Activated CD4-positive, alpha-beta memory T cell treated with anti-CD3 and anti-CD28 coated beads, Interleukin-2, amount 10 ng/mL, durations not matched to agents 7 days and 5 days (primary cell): ENCODE measurements around the gene ANKS4B. TPM values are rescaled to one million over a fixed set of nuclear protein-coding genes. Genes with fewer than 3 reads are reported as not detected.
"Not testable (repeated sequence)": the region's sequence is repeated elsewhere in the genome, so short reads cannot be mapped to it uniquely, and the experiment has no call there.

Experiments
- CTCF ChIA-PET: fragments of 350-600 bp; sonication (Branson Sonifier 250); formaldehyde crosslinking; loops from one replicate; lab custom pipeline; 2021; ENCODE audit warnings: antibody characterized with exemption, inconsistent platforms; lab: Charles Lee
- POLR2A ChIA-PET: fragments of 350-600 bp; sonication (Branson Sonifier 250); formaldehyde crosslinking; loops from one replicate; lab custom pipeline; 2021; ENCODE audit warnings: antibody characterized with exemption; lab: Charles Lee
- DNase-seq: peaks from one replicate; pipeline ENCODE4 v3.0.0-alpha.2; 2020
- H3K27ac Mint-ChIP-seq: one replicate; pipeline ENCODE4 v1.8.0; 2021; ENCODE audit warnings: mild to moderate bottlenecking, mixed read lengths
- H3K27me3 Mint-ChIP-seq: one replicate; pipeline ENCODE4 v1.8.0; 2021; ENCODE audit warnings: mixed read lengths
- H3K36me3 Mint-ChIP-seq: one replicate; pipeline ENCODE4 v1.8.0; 2021; ENCODE audit warnings: low read depth, mixed read lengths
- H3K4me1 Mint-ChIP-seq: one replicate; pipeline ENCODE4 v1.8.0; 2021; ENCODE audit warnings: mixed read lengths
- H3K4me3 Mint-ChIP-seq: one replicate; pipeline ENCODE4 v1.8.0; 2021; ENCODE audit warnings: mild to moderate bottlenecking, mixed read lengths
- H3K9me3 Mint-ChIP-seq: one replicate; pipeline ENCODE4 v1.8.0; 2021; ENCODE audit warnings: mixed read lengths
- total RNA-seq, 2 experiments: library from RNA; stranded (reverse); gene quantifications; one replicate each; pipeline ENCODE4 v1.2.3, GENCODE V29; 2021

ANKS4B gene
- total RNA-seq, 2 experiments from 2014 or later, result not detected

DNA sequence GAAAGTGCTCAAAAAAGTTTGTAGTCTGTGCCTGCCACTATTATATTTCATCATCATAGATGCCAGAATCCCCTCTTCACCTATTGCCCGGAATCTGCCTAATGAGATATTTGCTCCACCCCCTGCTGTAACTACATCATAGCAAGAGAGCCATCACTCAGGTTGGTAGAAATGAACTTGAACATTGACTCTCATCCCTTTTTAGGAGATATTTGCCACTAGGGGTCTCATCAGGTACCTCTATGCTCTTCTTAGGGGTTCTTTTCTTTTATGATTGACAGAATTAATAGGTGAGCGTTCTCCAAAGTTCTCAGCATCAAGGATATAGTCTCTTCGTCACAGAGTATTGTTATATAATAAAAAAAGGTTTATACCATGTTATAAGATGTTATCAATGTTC, 20.0 kb downstream of the ANKS4B start:
- ChIA-PET CTCF (no interaction called here), POLR2A (no interaction called here)
- H3K4me3 Mint-ChIP-seq, result no peak overlapping the region
- H3K4me1 Mint-ChIP-seq, result no peaks in the 10 kb centered on the region
- no peaks in the 10 kb centered on the region for H3K36me3 Mint-ChIP-seq
- H3K27me3 Mint-ChIP-seq, result peaks cover 24% of the 10 kb centered on the region
- DNase-seq, result no peak
- H3K27ac Mint-ChIP-seq, result no peak overlapping the region
- H3K9me3 Mint-ChIP-seq, result no peaks in the 10 kb centered on the region

DNA sequence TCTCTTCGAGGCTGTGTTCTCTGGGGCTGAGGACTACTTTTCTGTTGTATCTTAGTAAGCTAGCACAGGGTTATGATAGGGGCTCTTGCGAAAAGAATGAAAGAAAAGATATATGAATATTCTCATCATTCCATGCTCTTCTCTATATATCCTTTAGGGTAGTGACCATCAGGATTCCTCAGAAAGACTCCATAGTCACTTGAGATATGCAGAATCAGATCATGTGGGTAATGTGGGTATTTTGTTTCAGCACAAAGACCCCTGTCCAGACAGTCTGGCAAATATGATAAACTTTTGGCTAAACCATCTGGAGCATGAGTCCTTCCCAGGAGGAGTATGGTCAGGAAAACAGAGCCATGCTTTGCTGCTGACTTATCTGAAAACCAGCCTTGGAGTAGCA, 23.1 kb downstream of the ANKS4B start:
- Mint-ChIP-seq H3K9me3 (no peaks in the 10 kb centered on the region), H3K4me3 (no peak overlapping the region), H3K27ac (no peak overlapping the region), H3K4me1 (no peaks in the 10 kb centered on the region), H3K27me3 (peaks cover 14% of the 10 kb centered on the region), H3K36me3 (no peaks in the 10 kb centered on the region)
- no peak for DNase-seq
- ChIA-PET POLR2A (no interaction called here), CTCF (no interaction called here)

DNA sequence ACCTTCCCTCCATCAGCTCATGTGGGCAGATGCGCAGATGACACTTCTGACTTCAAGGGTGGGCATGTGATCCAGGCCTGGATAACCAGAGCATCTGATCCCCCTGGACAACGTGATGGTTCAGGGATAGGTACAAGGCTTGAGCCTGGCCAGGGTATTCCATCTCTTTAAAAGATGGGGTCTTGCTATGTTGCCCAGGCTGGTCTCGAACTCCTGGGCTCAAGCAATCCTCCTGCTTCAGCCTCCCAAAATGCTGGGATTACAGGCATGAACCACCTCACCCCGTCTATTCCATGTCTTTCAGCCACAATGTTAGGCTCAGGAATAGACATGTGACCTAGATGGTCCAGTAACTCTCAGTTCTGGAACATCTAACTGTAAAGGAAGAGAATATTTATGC, 23.8 kb downstream of the ANKS4B start:
- no peak overlapping the region for H3K27ac Mint-ChIP-seq
- DNase-seq, result no peak
- ChIA-PET POLR2A (no interaction called here), CTCF (no interaction called here)
- no peaks in the 10 kb centered on the region for H3K9me3 Mint-ChIP-seq
- no peaks in the 10 kb centered on the region for H3K4me1 Mint-ChIP-seq
- peaks cover 14% of the 10 kb centered on the region for H3K27me3 Mint-ChIP-seq
- H3K4me3 Mint-ChIP-seq, result no peak overlapping the region
- no peaks in the 10 kb centered on the region for H3K36me3 Mint-ChIP-seq

DNA sequence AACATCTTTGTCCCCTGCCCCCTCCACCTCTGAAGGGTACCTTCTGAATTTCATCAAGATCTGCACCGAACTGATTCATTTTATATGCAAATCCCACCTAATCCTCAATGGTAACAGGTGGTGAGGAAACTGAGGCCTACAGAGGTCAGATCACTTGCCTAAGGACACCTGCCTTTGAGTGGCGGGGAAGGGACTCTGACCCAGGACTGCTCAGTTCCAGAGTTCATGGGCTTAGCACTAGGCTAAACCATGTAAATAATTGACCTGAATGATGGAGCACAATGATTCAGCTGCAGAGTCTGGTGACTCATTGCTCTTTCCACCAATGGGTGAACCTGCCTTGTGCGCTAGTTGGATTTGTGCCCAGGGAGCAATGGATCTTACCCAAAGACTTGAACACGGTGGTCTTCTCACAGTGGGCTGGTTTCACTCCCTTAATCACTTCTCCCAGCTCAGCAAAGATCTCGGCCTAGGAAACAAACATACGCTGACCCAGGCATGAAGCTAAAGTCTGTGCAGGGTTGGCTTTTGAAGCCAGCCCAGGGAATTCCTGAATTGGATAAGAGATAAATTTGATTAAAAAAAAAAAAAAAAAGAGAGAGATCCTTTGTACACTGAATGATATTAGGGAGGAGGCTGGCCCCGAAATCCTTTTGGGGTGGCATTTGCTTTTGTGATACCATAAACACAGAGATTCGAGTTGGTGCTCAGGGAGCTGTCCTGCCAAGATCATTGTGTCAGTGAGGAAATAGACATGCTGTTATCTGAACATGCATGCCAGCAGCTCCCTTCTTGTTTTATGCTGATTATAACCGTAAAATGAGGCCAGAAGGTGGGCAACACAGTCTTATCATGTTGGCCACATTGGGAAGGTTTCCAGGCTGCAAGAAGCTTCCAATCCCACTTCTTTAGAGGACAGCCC, 27.6 kb downstream of the ANKS4B start:
- Mint-ChIP-seq H3K27ac (no peak overlapping the region), H3K27me3 (peaks cover 11% of the 10 kb centered on the region), H3K4me3 (no peak overlapping the region), H3K36me3 (no peaks in the 10 kb centered on the region), H3K9me3 (no peaks in the 10 kb centered on the region), H3K4me1 (no peaks in the 10 kb centered on the region)
- CTCF ChIA-PET, result no interaction called here
- POLR2A ChIA-PET, result no interaction called here
- DNase-seq, result no peak

DNA sequence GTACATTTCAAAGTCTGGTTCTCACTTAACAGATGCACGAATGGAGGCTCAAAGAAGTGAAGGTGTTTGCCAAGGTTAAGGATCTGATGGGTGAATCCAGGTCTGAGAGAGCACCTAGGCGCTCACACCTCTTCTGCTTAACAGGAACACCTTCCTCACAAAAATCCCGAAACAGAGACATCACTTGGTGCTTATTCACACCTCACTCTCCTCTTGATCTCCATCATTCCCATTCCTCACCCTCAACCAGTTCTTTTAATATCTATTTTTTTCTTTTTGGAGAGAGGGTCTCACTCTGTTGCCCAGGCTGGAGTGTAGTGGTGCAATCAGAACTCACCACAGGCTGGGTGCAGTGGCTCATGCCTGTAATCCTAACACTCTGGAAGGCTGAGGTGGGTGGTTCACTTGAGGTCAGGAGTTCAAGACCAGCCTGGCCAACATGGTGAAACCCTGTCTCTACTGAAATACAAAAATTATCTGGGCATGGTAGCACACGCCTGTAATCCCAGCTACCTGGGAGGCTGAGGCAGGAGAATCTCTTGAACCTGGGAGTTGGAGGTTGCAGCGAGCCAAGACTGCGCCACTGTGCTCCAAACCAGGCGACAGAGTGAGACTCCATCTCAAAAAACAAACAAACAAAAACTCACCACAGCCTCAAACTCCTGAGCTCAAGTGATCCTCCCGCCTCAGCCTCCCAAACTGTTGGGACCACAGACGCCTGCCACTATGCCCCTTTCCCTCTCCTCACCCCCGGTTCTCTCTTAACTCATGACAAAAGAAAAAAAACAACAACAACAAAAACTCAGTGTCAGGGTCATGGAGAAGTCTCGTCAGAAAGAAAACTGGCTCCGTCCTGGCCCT, 29.5 kb downstream of the ANKS4B start:
- no peaks in the 10 kb centered on the region for H3K36me3 Mint-ChIP-seq
- H3K27ac Mint-ChIP-seq, result no peak overlapping the region
- no peaks in the 10 kb centered on the region for H3K4me1 Mint-ChIP-seq
- CTCF ChIA-PET, result no interaction called here
- POLR2A ChIA-PET, result no interaction called here
- peaks cover 5% of the 10 kb centered on the region for H3K27me3 Mint-ChIP-seq
- no peaks in the 10 kb centered on the region for H3K9me3 Mint-ChIP-seq
- DNase-seq, result no peak
- no peak overlapping the region for H3K4me3 Mint-ChIP-seq

DNA sequence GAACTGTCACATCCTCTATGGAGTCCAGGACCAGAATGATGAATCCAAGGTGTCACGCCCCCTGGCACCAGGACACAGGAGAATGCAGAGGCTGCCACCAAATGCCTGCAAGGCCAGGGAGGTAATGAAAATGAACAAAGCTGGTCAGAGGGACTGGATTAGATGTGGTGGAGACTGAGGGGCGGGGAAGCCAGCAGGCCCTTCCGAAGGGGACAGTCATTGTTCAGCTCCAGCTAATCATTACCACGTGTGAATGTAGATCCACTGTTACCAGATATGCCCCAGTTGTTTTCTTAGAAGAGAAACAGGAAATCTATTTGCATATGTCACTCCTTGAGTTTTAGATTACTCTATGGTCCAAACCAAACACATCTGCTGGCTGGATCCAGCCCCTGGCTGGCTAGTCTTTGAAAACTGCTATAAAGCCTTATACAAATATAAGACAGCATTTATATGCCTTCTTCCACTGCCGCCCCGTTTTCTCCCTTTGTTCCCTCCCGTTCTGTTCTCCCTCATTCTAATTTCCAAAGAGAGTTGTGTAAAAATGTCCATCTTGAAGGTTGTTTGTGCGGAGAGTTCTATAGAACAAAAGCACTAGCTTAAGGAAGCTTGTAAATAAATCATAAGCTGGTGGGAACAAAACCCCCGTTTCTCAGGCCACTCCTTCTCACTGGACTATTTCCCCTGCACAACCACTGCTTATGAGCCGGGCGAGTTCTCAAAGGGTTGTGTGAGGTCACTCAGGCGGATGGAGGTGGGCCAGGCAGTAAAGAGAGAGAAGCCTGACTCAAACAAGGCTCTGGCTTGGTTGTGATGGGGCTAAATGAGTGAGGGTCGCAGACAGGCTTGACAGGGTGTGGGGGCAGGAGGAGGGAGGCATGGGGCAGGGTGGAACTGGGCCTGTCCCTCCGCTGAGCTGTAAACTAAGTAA, 30.4 kb downstream of the ANKS4B start:
- no peak for DNase-seq
- POLR2A ChIA-PET, result no interaction called here
- Mint-ChIP-seq H3K36me3 (no peaks in the 10 kb centered on the region), H3K27me3 (peaks cover 5% of the 10 kb centered on the region), H3K9me3 (no peaks in the 10 kb centered on the region), H3K4me1 (no peaks in the 10 kb centered on the region), H3K27ac (no peak overlapping the region), H3K4me3 (no peak overlapping the region)
- CTCF ChIA-PET, result no interaction called here

DNA sequence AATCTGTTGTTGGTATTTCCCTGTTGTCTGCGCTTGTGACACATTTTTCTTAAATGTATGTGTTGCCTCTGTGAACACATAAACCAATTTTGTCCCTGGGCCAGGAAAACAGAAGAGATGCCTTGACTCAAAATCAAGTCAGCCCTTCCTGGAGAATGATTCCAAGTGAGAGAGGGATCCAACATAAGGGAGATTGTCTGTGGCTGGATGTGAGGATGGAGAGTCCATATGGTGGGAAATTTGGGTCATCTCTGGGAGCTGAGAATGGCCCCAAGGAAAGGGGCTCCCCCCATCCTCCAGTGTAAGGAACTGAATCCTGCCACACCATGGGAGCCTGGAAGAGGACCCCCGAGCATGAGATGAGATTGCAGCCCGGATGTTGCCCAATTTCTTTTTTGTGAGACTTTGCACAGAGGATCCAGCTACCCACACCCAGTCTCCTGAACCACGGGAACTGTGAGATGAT, 31.1 kb downstream of the ANKS4B start:
- H3K4me1 Mint-ChIP-seq, result no peaks in the 10 kb centered on the region
- no peaks in the 10 kb centered on the region for H3K36me3 Mint-ChIP-seq
- ChIA-PET CTCF (no interaction called here), POLR2A (no interaction called here)
- no peak for DNase-seq
- H3K27ac Mint-ChIP-seq, result no peak overlapping the region
- H3K4me3 Mint-ChIP-seq, result no peak overlapping the region
- peaks cover 3% of the 10 kb centered on the region for H3K27me3 Mint-ChIP-seq
- H3K9me3 Mint-ChIP-seq, result no peaks in the 10 kb centered on the region

DNA sequence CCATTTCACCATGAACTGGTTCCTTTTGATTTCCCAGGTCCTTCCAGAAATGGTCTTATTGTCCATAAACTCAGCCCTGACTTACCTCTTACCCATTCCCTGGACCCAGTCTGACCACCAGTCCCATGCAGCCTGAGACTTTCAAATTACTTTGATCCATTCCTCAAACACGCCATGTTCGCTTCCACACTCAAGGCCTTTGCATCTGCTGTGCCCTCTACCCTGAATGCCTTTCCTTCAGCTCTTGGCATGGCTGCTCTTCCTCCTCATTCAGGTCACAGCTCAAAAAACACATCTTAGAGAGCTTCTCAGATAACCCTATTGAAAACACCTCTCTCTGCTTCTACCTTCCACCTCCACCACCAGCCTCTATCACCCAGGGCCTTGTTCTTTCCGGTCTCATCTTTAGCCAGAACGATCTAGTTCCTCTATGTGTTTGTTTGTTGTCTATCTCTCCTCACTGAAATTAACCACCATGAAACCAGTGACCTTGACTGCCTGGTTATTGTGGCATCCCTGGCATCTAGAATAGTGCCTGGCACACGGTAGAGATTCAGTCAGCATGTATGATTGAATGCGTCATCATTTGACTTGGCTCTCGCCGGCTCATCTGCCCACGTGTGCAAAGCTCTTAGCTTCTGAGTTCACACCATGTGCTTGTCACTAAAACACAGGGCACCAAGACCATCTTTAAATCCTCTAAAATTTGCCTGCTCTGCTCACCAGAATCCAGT, 31.8 kb downstream of the ANKS4B start:
- Mint-ChIP-seq H3K27ac (no peak overlapping the region), H3K36me3 (no peaks in the 10 kb centered on the region), H3K4me1 (no peaks in the 10 kb centered on the region), H3K9me3 (no peaks in the 10 kb centered on the region), H3K27me3 (no peaks in the 10 kb centered on the region), H3K4me3 (no peak overlapping the region)
- no peak for DNase-seq
- ChIA-PET CTCF (no interaction called here), POLR2A (no interaction called here)

DNA sequence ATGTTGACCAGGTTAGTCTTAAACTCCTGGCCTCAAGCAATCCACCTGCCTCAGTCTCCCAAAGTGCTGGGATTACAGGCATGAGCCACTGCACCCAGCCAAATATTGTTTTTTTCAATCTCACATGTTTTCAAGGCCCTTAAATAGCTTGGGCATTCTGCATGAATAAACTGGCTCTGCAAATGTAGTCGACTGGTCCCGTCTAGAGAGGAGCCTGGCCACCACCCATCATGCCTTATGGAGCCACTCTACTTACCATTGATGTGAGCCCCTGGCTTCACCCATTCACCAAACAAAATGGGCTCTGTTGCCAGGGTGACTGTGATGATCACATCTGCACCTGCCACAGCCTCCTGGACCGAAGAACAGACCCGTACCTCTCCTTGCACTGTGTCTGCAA, 33.8 kb downstream of the ANKS4B start:
- Mint-ChIP-seq H3K36me3 (no peaks in the 10 kb centered on the region), H3K9me3 (no peaks in the 10 kb centered on the region), H3K27me3 (peaks cover 2% of the 10 kb centered on the region), H3K4me3 (no peak overlapping the region), H3K4me1 (no peaks in the 10 kb centered on the region), H3K27ac (no peak overlapping the region)
- CTCF ChIA-PET, result no interaction called here
- POLR2A ChIA-PET, result no interaction called here
- no peak for DNase-seq

DNA sequence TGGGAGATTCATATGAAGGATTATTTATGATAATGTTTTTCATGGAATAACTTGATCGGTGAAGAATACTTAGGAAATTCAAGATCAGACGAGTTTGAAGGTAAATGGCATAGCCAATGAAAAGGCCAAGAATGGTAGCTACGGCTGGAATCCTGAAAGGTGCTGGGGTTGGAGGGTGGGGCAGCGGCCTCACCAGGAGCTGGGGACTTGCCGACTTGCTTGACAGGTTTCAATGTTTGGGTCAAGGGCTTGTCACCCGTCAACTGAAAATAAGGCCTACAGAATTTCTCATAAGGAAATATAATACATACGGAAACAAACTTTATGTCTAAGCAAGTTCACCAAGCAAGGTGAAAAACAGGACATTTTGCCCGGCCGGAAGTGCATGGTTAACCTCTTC, 34.7 kb downstream of the ANKS4B start:
- H3K27ac Mint-ChIP-seq, result no peak overlapping the region
- H3K4me3 Mint-ChIP-seq, result no peak overlapping the region
- no peaks in the 10 kb centered on the region for H3K36me3 Mint-ChIP-seq
- H3K4me1 Mint-ChIP-seq, result no peaks in the 10 kb centered on the region
- no peak for DNase-seq
- ChIA-PET POLR2A (interaction anchor here (0.5 kb wide), 1 partner anchor 26 kb away, joined by 3 read pairs; no protein-coding TSS in a partner anchor), CTCF (no interaction called here)
- peaks cover 6% of the 10 kb centered on the region for H3K27me3 Mint-ChIP-seq
- H3K9me3 Mint-ChIP-seq, result no peaks in the 10 kb centered on the region

DNA sequence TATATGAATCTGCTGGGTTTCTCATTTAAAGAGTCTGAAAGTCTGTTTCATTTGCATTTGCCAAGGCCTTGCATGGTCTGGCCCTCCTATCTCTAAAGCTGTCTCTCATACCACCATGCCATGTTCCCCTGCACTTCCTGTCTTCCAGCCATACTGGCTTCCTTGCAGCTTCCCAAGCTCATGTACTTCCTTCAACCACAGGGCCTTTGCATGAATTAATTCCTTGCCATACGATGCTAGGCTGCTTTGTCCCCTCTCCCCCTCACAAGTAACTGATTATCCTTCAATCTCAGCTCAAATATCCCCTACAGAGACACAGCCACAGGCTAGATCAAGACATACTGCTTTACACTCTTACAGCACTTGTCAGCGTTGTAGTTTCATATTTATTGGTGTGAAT, 38.8 kb downstream of the ANKS4B start:
- H3K9me3 Mint-ChIP-seq, result no peaks in the 10 kb centered on the region
- H3K27me3 Mint-ChIP-seq, result peaks cover 35% of the 10 kb centered on the region
- no peak overlapping the region for H3K4me3 Mint-ChIP-seq
- no peaks in the 10 kb centered on the region for H3K36me3 Mint-ChIP-seq
- ChIA-PET CTCF (no interaction called here), POLR2A (no interaction called here)
- no peak overlapping the region for H3K27ac Mint-ChIP-seq
- no peaks in the 10 kb centered on the region for H3K4me1 Mint-ChIP-seq
- no peak for DNase-seq

DNA sequence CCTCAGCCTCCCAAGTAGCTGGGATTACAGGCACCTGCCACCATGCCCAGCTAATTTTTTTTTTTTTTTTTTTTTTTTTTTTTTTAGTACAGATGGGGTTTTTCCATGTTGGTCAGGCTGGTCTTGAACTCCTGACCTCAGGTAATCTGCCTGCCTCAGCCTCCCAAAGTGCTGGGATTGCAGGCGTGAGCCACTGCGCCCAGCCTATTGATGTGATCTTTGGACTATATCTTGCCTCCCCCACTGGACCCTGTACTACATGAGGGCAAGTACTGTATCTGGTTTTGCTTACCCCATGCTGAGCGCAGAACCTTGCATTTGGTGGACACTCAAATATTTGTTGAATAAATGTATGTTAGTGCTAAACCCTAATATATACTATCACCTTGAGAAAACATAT, 39.3 kb downstream of the ANKS4B start:
- H3K36me3 Mint-ChIP-seq, H3K4me3 Mint-ChIP-seq, CTCF ChIA-PET, POLR2A ChIA-PET, H3K27ac Mint-ChIP-seq, H3K9me3 Mint-ChIP-seq, DNase-seq, H3K4me1 Mint-ChIP-seq: not testable (repeated sequence)
- H3K27me3 Mint-ChIP-seq, result peaks cover 39% of the 10 kb centered on the region
